H1 (cell line): ENCODE results near the gene SP8. TPM values are rescaled to one million over a fixed set of nuclear protein-coding genes. Genes with fewer than 3 reads are reported as not detected.
A peak's percentile ranks its signal among the peaks of the same experiment; 100 is the strongest.

Experiments used
- CTCF ChIA-PET: fragments of 300-600 bp; sonication (Branson Sonifier 250); formaldehyde crosslinking; loops from one replicate; lab custom pipeline; 2021; ENCODE audit not compliant: partially characterized antibody; lab: Charles Lee
- POLR2A ChIA-PET: fragments of 300-600 bp; sonication (Branson Sonifier 250); formaldehyde crosslinking; loops from one replicate; lab custom pipeline; 2021; ENCODE audit warnings: inconsistent platforms; ENCODE audit not compliant: partially characterized antibody; lab: Charles Lee
- DNase-seq, 2 experiments: peaks; one replicate each; pipeline versions ENCODE4 v3.0.0 to v3.0.0-alpha.2; 2010 to 2022; ENCODE audit warnings: low spot score in 2 of 2, low read depth in 1 of 2, mixed read lengths in 1 of 2
- FAIRE-seq: peaks from 2 replicates; lab custom pipeline; 2011; peaks lifted over from hg19 to GRCh38; lab: Jason Lieb, UNC
- H2AFZ ChIP-seq: 2 replicates; pipeline ENCODE4 v1.8.1; 2012; ENCODE audit warnings: low read length, inconsistent platforms
- H2AK5ac ChIP-seq: 2 replicates; pipeline ENCODE4 v1.6.1; 2013; ENCODE audit warnings: low read depth, low read length
- H2BK120ac ChIP-seq: replicated peaks from 2 replicates; pipeline ENCODE3; 2013; ENCODE audit warnings: low read depth, low read length, inconsistent platforms
- H2BK12ac ChIP-seq: 2 replicates; pipeline ENCODE4 v1.6.1; 2013; ENCODE audit warnings: low read depth, low read length
- H2BK15ac ChIP-seq: 2 replicates; pipeline ENCODE4 v1.6.1; 2013; ENCODE audit warnings: low read length
- H2BK20ac ChIP-seq: 2 replicates; pipeline ENCODE4 v1.6.1; 2013; ENCODE audit warnings: low read length
- H2BK5ac ChIP-seq: 2 replicates; pipeline ENCODE4 v1.6.1; 2013; ENCODE audit warnings: low read depth, low read length
- H3K14ac ChIP-seq: 2 replicates; pipeline ENCODE4 v1.6.1; 2013; ENCODE audit warnings: inconsistent platforms; ENCODE audit not compliant: insufficient read length
- H3K18ac ChIP-seq: 2 replicates; pipeline ENCODE4 v1.6.1; 2013; ENCODE audit warnings: low read length; ENCODE audit errors: extremely low read depth
- H3K23ac ChIP-seq: 2 replicates; pipeline ENCODE4 v1.6.1; 2013; ENCODE audit warnings: inconsistent platforms; ENCODE audit not compliant: insufficient read length
- H3K23me2 ChIP-seq: 2 replicates; pipeline ENCODE4 v1.6.1; 2013; ENCODE audit warnings: low read depth, low read length
- H3K27ac ChIP-seq: 2 replicates; pipeline ENCODE4 v1.6.1; 2011; ENCODE audit warnings: low read depth, low read length, inconsistent platforms
- H3K27me3 ChIP-seq, 4 experiments: replicated peaks in 1 of 4; 1 replicate in 1 of 4; 2 replicates in 3 of 4; pipeline versions ENCODE4 v1.6.1 to v1.8.1; 2011 to 2013; ENCODE audit warnings: low read length in 3 of 4, mild to moderate bottlenecking in 3 of 4, inconsistent platforms in 2 of 4, mixed read lengths in 2 of 4, moderate library complexity in 1 of 4; ENCODE audit not compliant: control insufficient read depth in 3 of 4, insufficient read depth in 3 of 4; ENCODE audit errors: extremely low read depth in 1 of 4
- H3K36me3 ChIP-seq, 4 experiments: 2 replicates each; pipeline versions ENCODE4 v1.6.1 to v1.8.1; 2011 to 2013; ENCODE audit warnings: mild to moderate bottlenecking in 4 of 4, low read length in 3 of 4, moderate library complexity in 2 of 4, control low read depth in 1 of 4, inconsistent platforms in 1 of 4; ENCODE audit not compliant: insufficient read depth in 4 of 4, control insufficient read depth in 2 of 4
- H3K4ac ChIP-seq: replicated peaks from 2 replicates; pipeline ENCODE3; 2013; ENCODE audit warnings: low read length, low read depth, mixed read lengths, inconsistent platforms; ENCODE audit not compliant: insufficient read length
- H3K4me1 ChIP-seq, 4 experiments: replicated peaks in 1 of 4; 1 replicate in 1 of 4; 2 replicates in 3 of 4; pipeline versions ENCODE4 v1.6.1 to v1.8.1; 2011 to 2013; ENCODE audit warnings: low read length in 3 of 4, inconsistent platforms in 2 of 4, mixed read lengths in 1 of 4; ENCODE audit not compliant: insufficient read depth in 4 of 4, control insufficient read depth in 3 of 4
- H3K4me2 ChIP-seq, 2 experiments: 2 replicates each; pipeline versions ENCODE4 v1.6.1 to v1.8.1; 2011 to 2013; ENCODE audit warnings: low read depth in 2 of 2, low read length in 2 of 2, control low read depth in 1 of 2, inconsistent platforms in 1 of 2, mild to moderate bottlenecking in 1 of 2; ENCODE audit not compliant: insufficient read depth in 1 of 2
- H3K4me3 ChIP-seq, 4 experiments: fragments of 200-600, 300-600 bp in 1 of 4; sonication (generic), shearing (Covaris generic), sonication (Bioruptor Twin) in 1 of 4; 2 replicates each; pipeline versions ENCODE4 v1.5.1 to v1.8.1; 2011 to 2016; ENCODE audit warnings: low read length in 4 of 4, low read depth in 3 of 4, control low read depth in 2 of 4, inconsistent platforms in 2 of 4, mild to moderate bottlenecking in 2 of 4, mixed read lengths in 1 of 4, moderate library complexity in 1 of 4; ENCODE audit not compliant: insufficient read depth in 2 of 4; ENCODE audit errors: extremely low read depth in 1 of 4
- H3K56ac ChIP-seq: replicated peaks from 2 replicates; pipeline ENCODE3; 2013; ENCODE audit warnings: low read depth, mild to moderate bottlenecking, mixed read lengths, low read length, inconsistent platforms; ENCODE audit not compliant: insufficient read length
- H3K79me1 ChIP-seq: 2 replicates; pipeline ENCODE4 v1.6.1; 2013; ENCODE audit warnings: low read depth, low read length, control low read depth
- H3K79me2 ChIP-seq, 2 experiments: 2 replicates each; pipeline versions ENCODE4 v1.6.1 to v1.8.1; 2012 to 2013; ENCODE audit warnings: low read length in 2 of 2, mild to moderate bottlenecking in 2 of 2, inconsistent platforms in 1 of 2; ENCODE audit not compliant: insufficient read depth in 2 of 2, control insufficient read depth in 1 of 2
- H3K9ac ChIP-seq, 4 experiments: replicated peaks in 1 of 4; 1 replicate in 1 of 4; 2 replicates in 3 of 4; pipeline versions ENCODE4 v1.6.1 to v1.8.1; 2011 to 2013; ENCODE audit warnings: low read depth in 3 of 4, low read length in 3 of 4, control low read depth in 2 of 4, mild to moderate bottlenecking in 2 of 4, moderate library complexity in 2 of 4, inconsistent platforms in 1 of 4; ENCODE audit errors: extremely low read depth in 1 of 4
- H3K9me3 ChIP-seq, 2 experiments: 2 replicates each; pipeline versions ENCODE4 v1.6.1 to v1.8.1; 2012 to 2013; ENCODE audit warnings: mild to moderate bottlenecking in 2 of 2, moderate library complexity in 2 of 2, control low read depth in 1 of 2, inconsistent platforms in 1 of 2, low read depth in 1 of 2, low read length in 1 of 2, mixed read lengths in 1 of 2; ENCODE audit not compliant: insufficient read depth in 2 of 2
- H4K20me1 ChIP-seq, 2 experiments: replicated peaks in 1 of 2; 2 replicates each; pipeline versions ENCODE3 to v1.8.1; 2011 to 2013; ENCODE audit warnings: inconsistent platforms in 2 of 2, low read length in 2 of 2, mild to moderate bottlenecking in 1 of 2; ENCODE audit not compliant: insufficient read depth in 2 of 2, control insufficient read depth in 1 of 2
- H4K5ac ChIP-seq: 2 replicates; pipeline ENCODE4 v1.6.1; 2013; ENCODE audit warnings: low read length, low read depth, mixed read lengths, inconsistent platforms; ENCODE audit not compliant: insufficient read length
- H4K8ac ChIP-seq: 2 replicates; pipeline ENCODE4 v1.8.0; 2013; ENCODE audit warnings: mild to moderate bottlenecking, moderate library complexity, low read length, inconsistent platforms; ENCODE audit not compliant: insufficient read depth; ENCODE audit errors: extremely low read depth
- H4K91ac ChIP-seq: replicated peaks from 2 replicates; pipeline ENCODE3; 2013; ENCODE audit warnings: low read length, mixed read lengths, inconsistent platforms; ENCODE audit not compliant: insufficient read length
- KDM5A ChIP-seq: fragments of 200-600 bp; IDR thresholded peaks from 2 replicates; pipeline ENCODE4 v1.7.1; 2012; ENCODE audit warnings: mild to moderate bottlenecking, low read length, inconsistent platforms, mixed read lengths
- NRF1 ChIP-seq: IDR thresholded peaks from 2 replicates; pipeline ENCODE4 v1.6.1; 2011; ENCODE audit warnings: mild to moderate bottlenecking, low read depth, low read length, improper control_type of control experiment
- RNF2 ChIP-seq: fragments of 200-900, 300-1000 bp; sonication (generic); IDR thresholded peaks from 2 replicates; pipeline ENCODE4 v1.7.1; 2016; ENCODE audit warnings: borderline replicate concordance, low read depth, mild to moderate bottlenecking, antibody characterized with exemption, low read length; ENCODE audit not compliant: poor library complexity, severe bottlenecking; ENCODE audit errors: missing control alignments
- TAF7 ChIP-seq: optimal IDR thresholded peaks from 2 replicates; pipeline ENCODE3; 2011; ENCODE audit warnings: low read depth, mild to moderate bottlenecking, inconsistent platforms, low read length, moderate library complexity, borderline replicate concordance
- TCF12 ChIP-seq: IDR thresholded peaks from 2 replicates; pipeline ENCODE4 v1.6.1; 2011; ENCODE audit warnings: low read depth, mild to moderate bottlenecking, low read length
- ZNF274 ChIP-seq: IDR thresholded peaks from 2 replicates; pipeline ENCODE4 v1.7.0; 2012; ENCODE audit warnings: low read length, borderline replicate concordance; ENCODE audit errors: extremely low read depth
- WGBS, 2 experiments: shearing (Covaris generic) in 1 of 2; methylation state at CpG; one replicate each; pipeline versions ENCODE4 v1.1.6 to v1.1.7; 2013 to 2015; ENCODE audit warnings: low lambda C conversion rate in 2 of 2, mixed read lengths in 2 of 2, inconsistent platforms in 1 of 2, low coverage in 1 of 2, missing lambda C conversion rate in 1 of 2; ENCODE audit not compliant: insufficient replicate concordance in 2 of 2, insufficient coverage in 1 of 2, insufficient read length in 1 of 2; ENCODE audit errors: extremely low coverage in 1 of 2, missing lambda C conversion rate in 1 of 2; 5-methylcytosine and 5-hydroxymethylcytosine counted together
- polyA plus RNA-seq, 7 experiments: library from polyadenylated mRNA; depleted of rRNA in 3 of 7; stranded (reverse) in 5 of 7; unstranded in 2 of 7; fragments of >200 nt in 5 of 7; fragments of 200-250 nt in 2 of 7; gene quantifications; 1 replicate in 5 of 7; 2 replicates in 1 of 7; 4 replicates in 1 of 7; pipeline versions ENCODE4 v1.2.1 to v1.2.3, GENCODE V29; 2011 to 2013; ENCODE audit warnings: missing spikeins in 2 of 7, mixed read lengths in 2 of 7
- total RNA-seq: library from RNA; stranded (reverse); fragmentation: NEBNext Ultra II Directional; extraction: Animal tissue kit (Norgen Biotek cat#: 25700); gene quantifications from 2 replicates; pipeline ENCODE4 v1.2.1, GENCODE V29; 2021
- TF ChIP-seq, protein P1 (sequence below), 3 experiments: IDR thresholded peaks; 1 replicate in 2 of 3; 2 replicates in 1 of 3; pipeline versions ENCODE4 v1.5.1 to v1.6.1; 2011; ENCODE audit warnings: low read length in 3 of 3, mild to moderate bottlenecking in 3 of 3, inconsistent platforms in 2 of 3, low read depth in 1 of 3, moderate library complexity in 1 of 3; ENCODE audit not compliant: insufficient read depth in 1 of 3; ENCODE audit errors: control extremely low read depth in 1 of 3

Gene SP8
- total and polyA plus RNA-seq, 2 of the 8 experiments (the other 6 are each of a cell fraction or from before 2014, with no cell fraction given): 11.3 to 12.0 TPM

GRCh38 chr7:20793248-20793647 lies 6.6 kb upstream of the SP8 start:
- Histone ChIP-seq H3K18ac (no peak overlapping the region; the same call in 1 of the 2 replicates), H2BK15ac (0 out of 2 replicates have a peak overlapping the region, but pooled peaks have one; percentile 75), H3K4me3 (peak overlapping the region; percentile 21 to 56 (median 31); a peak in 6 of 8 replicates), H4K8ac (no peak overlapping the region; the same call in 1 of the 2 replicates), H2BK5ac (no peak overlapping the region; the same call in 1 of the 2 replicates), H3K14ac (no peak overlapping the region), H3K36me3 (no peaks in the 10 kb centered on the region), H3K27ac (no peak overlapping the region), H3K27me3 (peaks cover 19 to 68% (median 48%) of the 10 kb centered on the region in 4 experiments), H3K23ac (no peak overlapping the region), H3K9me3 (no peaks in the 10 kb centered on the region), H2AFZ (no peak overlapping the region), H2BK120ac (no peak overlapping the region), H3K4me1 (peaks cover 10 to 29% (median 21%) of the 10 kb centered on the region in 4 experiments; a peak in 6 of 7 replicates), H3K23me2 (peaks cover 16% of the 10 kb centered on the region), H4K5ac (no peak overlapping the region), H4K91ac (no peak overlapping the region), H3K4me2 (peak overlapping the region; percentile 72 to 99), H2BK20ac (peak overlapping the region; percentile 64; the same call in 1 of the 2 replicates), H3K79me2 (peaks cover 0 to 9% of the 10 kb centered on the region in 2 experiments; a peak in 2 of 4 replicates), H3K56ac (no peak overlapping the region), H2BK12ac (0 out of 2 replicates have a peak overlapping the region, but pooled peaks have one; percentile 6), H3K79me1 (no peaks in the 10 kb centered on the region), H3K9ac (no peak overlapping the region), H3K4ac (no peak overlapping the region), H2AK5ac (no peak overlapping the region), H4K20me1 (no peaks in the 10 kb centered on the region)
- ChIA-PET POLR2A (interaction anchor here (1.5 to 16.7 kb wide), 2 partner anchors 12 to 377 kb away, joined by 4 to 192 read pairs; partner anchors contain the start of gene SP8), CTCF (interaction anchor here (1.0 to 5.9 kb wide), 6 partner anchors 11 to 461 kb away, joined by 3 to 48 read pairs (median 4); no protein-coding TSS in a partner anchor)
- no peak for DNase-seq
- no peak for FAIRE-seq
- TF ChIP-seq TAF7 (no peak), RNF2 (peak; percentile 90), ZNF274 (no peak), NRF1 (no peak), TCF12 (no peak), KDM5A (no peak)
- TF ChIP-seq, protein P1, sequence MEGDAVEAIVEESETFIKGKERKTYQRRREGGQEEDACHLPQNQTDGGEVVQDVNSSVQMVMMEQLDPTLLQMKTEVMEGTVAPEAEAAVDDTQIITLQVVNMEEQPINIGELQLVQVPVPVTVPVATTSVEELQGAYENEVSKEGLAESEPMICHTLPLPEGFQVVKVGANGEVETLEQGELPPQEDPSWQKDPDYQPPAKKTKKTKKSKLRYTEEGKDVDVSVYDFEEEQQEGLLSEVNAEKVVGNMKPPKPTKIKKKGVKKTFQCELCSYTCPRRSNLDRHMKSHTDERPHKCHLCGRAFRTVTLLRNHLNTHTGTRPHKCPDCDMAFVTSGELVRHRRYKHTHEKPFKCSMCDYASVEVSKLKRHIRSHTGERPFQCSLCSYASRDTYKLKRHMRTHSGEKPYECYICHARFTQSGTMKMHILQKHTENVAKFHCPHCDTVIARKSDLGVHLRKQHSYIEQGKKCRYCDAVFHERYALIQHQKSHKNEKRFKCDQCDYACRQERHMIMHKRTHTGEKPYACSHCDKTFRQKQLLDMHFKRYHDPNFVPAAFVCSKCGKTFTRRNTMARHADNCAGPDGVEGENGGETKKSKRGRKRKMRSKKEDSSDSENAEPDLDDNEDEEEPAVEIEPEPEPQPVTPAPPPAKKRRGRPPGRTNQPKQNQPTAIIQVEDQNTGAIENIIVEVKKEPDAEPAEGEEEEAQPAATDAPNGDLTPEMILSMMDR (IDR thresholded peaks at IDR 0.05; ENCODE audit: control extremely low read depth in 1 of 3, insufficient read depth in 1 of 3, low read depth in 1 of 3, low read length in 3 of 3): no peak
- 2% methylated on average over 15 of the region's 15 CpGs; no CpG with 5 or more reads in 1 of the 2 experiments for WGBS, 2 experiments
